DOHH2 (cell line): ENCODE measurements around the gene SMOC1.

Experiments used
- EZH2phosphoT487 ChIP-seq: fragments of 200-600 bp; sonication (generic); IDR thresholded peaks from 2 replicates; pipeline ENCODE4 v1.6.1; 2017; ENCODE audit warnings: borderline replicate concordance, mild to moderate bottlenecking, antibody characterized with exemption, low read length, moderate library complexity, mixed read lengths
- TF ChIP-seq, protein P1 (sequence below): fragments of 200-600 bp; sonication (generic); IDR thresholded peaks from one replicate; pipeline ENCODE4 v1.5.1; 2014; ENCODE audit warnings: antibody characterized with exemption, mild to moderate bottlenecking, low read depth, low read length; ENCODE audit not compliant: poor library complexity, severe bottlenecking

DNA sequence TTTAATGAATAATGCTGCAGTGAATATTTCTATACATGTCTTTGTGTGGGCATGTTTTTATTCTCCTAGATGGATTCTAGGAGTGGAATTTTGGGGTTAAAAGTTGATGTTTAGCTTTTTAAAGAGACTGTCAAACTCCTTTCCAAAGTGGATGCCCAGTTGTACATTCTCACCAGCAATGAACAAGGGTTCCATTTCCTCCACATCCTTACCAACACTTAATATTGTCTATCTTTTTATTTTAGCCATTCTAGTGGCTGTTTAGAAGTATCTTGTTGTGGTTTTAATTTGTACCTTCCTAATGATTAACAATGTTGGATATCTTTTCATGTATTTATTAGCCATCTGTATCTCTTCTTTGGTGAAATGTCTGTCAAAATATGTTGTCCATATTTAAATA lies 109.8 kb downstream of the SMOC1 start:
- TF ChIP-seq, protein P1, sequence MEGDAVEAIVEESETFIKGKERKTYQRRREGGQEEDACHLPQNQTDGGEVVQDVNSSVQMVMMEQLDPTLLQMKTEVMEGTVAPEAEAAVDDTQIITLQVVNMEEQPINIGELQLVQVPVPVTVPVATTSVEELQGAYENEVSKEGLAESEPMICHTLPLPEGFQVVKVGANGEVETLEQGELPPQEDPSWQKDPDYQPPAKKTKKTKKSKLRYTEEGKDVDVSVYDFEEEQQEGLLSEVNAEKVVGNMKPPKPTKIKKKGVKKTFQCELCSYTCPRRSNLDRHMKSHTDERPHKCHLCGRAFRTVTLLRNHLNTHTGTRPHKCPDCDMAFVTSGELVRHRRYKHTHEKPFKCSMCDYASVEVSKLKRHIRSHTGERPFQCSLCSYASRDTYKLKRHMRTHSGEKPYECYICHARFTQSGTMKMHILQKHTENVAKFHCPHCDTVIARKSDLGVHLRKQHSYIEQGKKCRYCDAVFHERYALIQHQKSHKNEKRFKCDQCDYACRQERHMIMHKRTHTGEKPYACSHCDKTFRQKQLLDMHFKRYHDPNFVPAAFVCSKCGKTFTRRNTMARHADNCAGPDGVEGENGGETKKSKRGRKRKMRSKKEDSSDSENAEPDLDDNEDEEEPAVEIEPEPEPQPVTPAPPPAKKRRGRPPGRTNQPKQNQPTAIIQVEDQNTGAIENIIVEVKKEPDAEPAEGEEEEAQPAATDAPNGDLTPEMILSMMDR: no peak
- no peak for TF ChIP-seq EZH2phosphoT487
